GM19193 (cell line): ENCODE measurements around the gene SLC22A31.

ENCODE experiments used
- POLR2A ChIP-seq: IDR thresholded peaks from 4 replicates; pipeline ENCODE4 v1.6.1; 2011; ENCODE audit not compliant: insufficient read depth, insufficient read length; ENCODE audit errors: extremely low read depth

The SLC22A31 gene

GRCh38 chr16:89166696-89167424, 33.5 kb downstream of the SLC22A31 start:
- TF ChIP-seq POLR2A = no peak

GRCh38 chr16:89164847-89165680, 35.3 kb downstream of the SLC22A31 start:
- TF ChIP-seq POLR2A = no peak

- TF ChIP-seq POLR2A = no peak
These were observed 35.9 kb downstream of the SLC22A31 start for GRCh38 chr16:89164436-89164835.

GRCh38 chr16:89163297-89163696, 37.0 kb downstream of the SLC22A31 start:
- TF ChIP-seq POLR2A = no peak

GRCh38 chr16:89161763-89162713, 38.3 kb downstream of the SLC22A31 start:
- TF ChIP-seq POLR2A = no peak

- TF ChIP-seq POLR2A = no peak
These were observed 39.2 kb downstream of the SLC22A31 start for GRCh38 chr16:89160977-89161701.

- no peak for TF ChIP-seq POLR2A
These were observed 40.4 kb downstream of the SLC22A31 start for GRCh38 chr16:89159850-89160354.

- no peak for TF ChIP-seq POLR2A
These were observed 41.1 kb downstream of the SLC22A31 start for GRCh38 chr16:89159066-89159849.

GRCh38 chr16:89157778-89158177, 42.6 kb downstream of the SLC22A31 start:
- TF ChIP-seq POLR2A = no peak

GRCh38 chr16:89156740-89157645, 43.3 kb downstream of the SLC22A31 start:
- peak; percentile 23 for TF ChIP-seq POLR2A

GRCh38 chr16:89155851-89156739, 44.2 kb downstream of the SLC22A31 start:
- TF ChIP-seq POLR2A = no peak
